OCI-LY7 (cell line): Measurements from ENCODE around the gene IL1RAPL1. TPM values are rescaled to one million over a fixed set of nuclear protein-coding genes. Genes with fewer than 3 reads are reported as not detected.

Experiments
- BruUV-seq: library from RNA; stranded (reverse); fragments of 400-500 nt; replicated peaks from 2 replicates; lab custom pipeline; 2021; lab: Mats Ljungman, UMichigan
- CTCF ChIA-PET: fragments of 300-600 bp; sonication (Branson Sonifier 250); formaldehyde crosslinking; loops from one replicate; lab custom pipeline; 2022; ENCODE audit warnings: antibody characterized with exemption; ENCODE audit not compliant: unreplicated experiment; lab: Charles Lee
- POLR2A ChIA-PET: fragments of 300-600 bp; sonication (Branson Sonifier 250); formaldehyde crosslinking; loops from one replicate; lab custom pipeline; 2022; ENCODE audit warnings: antibody characterized with exemption; lab: Charles Lee
- DNase-seq: peaks from one replicate; pipeline ENCODE4 v3.0.0-alpha.2; 2015; ENCODE audit warnings: low spot score
- H2AFZ ChIP-seq: fragments of 200-600 bp; sonication (generic), shearing (Covaris generic); 2 replicates; pipeline ENCODE4 v1.6.1; 2014; ENCODE audit warnings: mild to moderate bottlenecking, antibody characterized with exemption, low read length, moderate library complexity
- H3K27ac ChIP-seq: fragments of 200-600 bp; sonication (generic); 2 replicates; pipeline ENCODE4 v1.5.1; 2014; ENCODE audit warnings: mixed run types, low read depth, mild to moderate bottlenecking, moderate library complexity, low read length, inconsistent platforms; ENCODE audit not compliant: poor library complexity, severe bottlenecking
- H3K36me3 ChIP-seq: fragments of 200-600 bp; sonication (generic); 2 replicates; pipeline ENCODE4 v1.6.1; 2014; ENCODE audit warnings: mild to moderate bottlenecking, antibody characterized with exemption, low read length, moderate library complexity, mixed read lengths; ENCODE audit not compliant: insufficient read depth
- H3K4me1 ChIP-seq: fragments of 200-600 bp; sonication (generic); 2 replicates; pipeline ENCODE4 v1.5.1; 2014; ENCODE audit warnings: mild to moderate bottlenecking, low read length; ENCODE audit not compliant: insufficient read depth, poor library complexity, severe bottlenecking
- H3K4me2 ChIP-seq: fragments of 200-600 bp; sonication (generic); 2 replicates; pipeline ENCODE4 v1.6.1; 2014; ENCODE audit warnings: mild to moderate bottlenecking, low read length
- H3K4me3 ChIP-seq: fragments of 200-600 bp; sonication (generic); 2 replicates; pipeline ENCODE4 v1.5.1; 2014; ENCODE audit warnings: mild to moderate bottlenecking, low read depth, low read length; ENCODE audit not compliant: poor library complexity, severe bottlenecking
- H3K79me2 ChIP-seq: fragments of 200-600 bp; sonication (generic); 2 replicates; pipeline ENCODE4 v1.6.1; 2016; ENCODE audit warnings: low read depth, mild to moderate bottlenecking, low read length, moderate library complexity, mixed read lengths; ENCODE audit not compliant: insufficient read depth
- H3K9me2 ChIP-seq: fragments of 200-600 bp; sonication (generic); 2 replicates; pipeline ENCODE4 v1.6.1; 2016; ENCODE audit warnings: mild to moderate bottlenecking, low read length, mixed read lengths; ENCODE audit not compliant: insufficient read depth
- H3K9me3 ChIP-seq: fragments of 200-600 bp; sonication (generic); 2 replicates; pipeline ENCODE4 v1.6.1; 2014; ENCODE audit warnings: mild to moderate bottlenecking, mixed run types, low read length, mixed read lengths
- H4K20me1 ChIP-seq: fragments of 200-600 bp; sonication (generic); 2 replicates; pipeline ENCODE4 v1.6.1; 2014; ENCODE audit warnings: mild to moderate bottlenecking, antibody characterized with exemption, low read length, moderate library complexity, mixed read lengths; ENCODE audit not compliant: insufficient read depth
- EZH2phosphoT487 ChIP-seq: fragments of 200-600 bp; sonication (generic); IDR thresholded peaks from 2 replicates; pipeline ENCODE4 v1.6.1; 2018; ENCODE audit warnings: low read depth, borderline replicate concordance, mild to moderate bottlenecking, mixed run types, antibody characterized with exemption, low read length, moderate library complexity, mixed read lengths
- intact Hi-C: fragments of 100-400 bp; cut with micrococcal nuclease; formaldehyde crosslinking; loops from one replicate; pipeline ENCODE4 v1.10.0; 2022; ENCODE audit not compliant: unreplicated experiment
- total RNA-seq, 2 experiments: library from RNA; depleted of rRNA in 1 of 2; stranded (reverse); fragments of >200 nt in 1 of 2; shearing (Covaris generic) in 1 of 2; gene quantifications; 2 replicates each; pipeline ENCODE4 v1.2.3, GENCODE V29; 2014 to 2022
- TF ChIP-seq, protein P1 (sequence below): fragments of 200-600 bp; sonication (generic); conservative IDR thresholded peaks from 2 replicates; pipeline ENCODE4 v1.5.1; 2014; ENCODE audit warnings: mild to moderate bottlenecking, antibody characterized with exemption, low read length, moderate library complexity, mixed read lengths

The IL1RAPL1 gene
- total RNA-seq, 2 experiments from 2014 or later, result not detected

- Histone ChIP-seq H4K20me1 (no peaks in the 10 kb centered on the region), H2AFZ (no peak overlapping the region), H3K4me1 (no peaks in the 10 kb centered on the region), H3K36me3 (no peaks in the 10 kb centered on the region), H3K4me2 (no peak overlapping the region), H3K4me3 (no peak overlapping the region), H3K79me2 (no peaks in the 10 kb centered on the region), H3K9me2 (no peaks in the 10 kb centered on the region), H3K27ac (no peak overlapping the region), H3K9me3 (no peaks in the 10 kb centered on the region)
- no TSS peak for BruUV-seq
- ChIA-PET POLR2A (no interaction called here), CTCF (no interaction called here)
- intact Hi-C loops, result no loop called here
- no peak for DNase-seq
- TF ChIP-seq EZH2phosphoT487, result no peak
- TF ChIP-seq, protein P1, sequence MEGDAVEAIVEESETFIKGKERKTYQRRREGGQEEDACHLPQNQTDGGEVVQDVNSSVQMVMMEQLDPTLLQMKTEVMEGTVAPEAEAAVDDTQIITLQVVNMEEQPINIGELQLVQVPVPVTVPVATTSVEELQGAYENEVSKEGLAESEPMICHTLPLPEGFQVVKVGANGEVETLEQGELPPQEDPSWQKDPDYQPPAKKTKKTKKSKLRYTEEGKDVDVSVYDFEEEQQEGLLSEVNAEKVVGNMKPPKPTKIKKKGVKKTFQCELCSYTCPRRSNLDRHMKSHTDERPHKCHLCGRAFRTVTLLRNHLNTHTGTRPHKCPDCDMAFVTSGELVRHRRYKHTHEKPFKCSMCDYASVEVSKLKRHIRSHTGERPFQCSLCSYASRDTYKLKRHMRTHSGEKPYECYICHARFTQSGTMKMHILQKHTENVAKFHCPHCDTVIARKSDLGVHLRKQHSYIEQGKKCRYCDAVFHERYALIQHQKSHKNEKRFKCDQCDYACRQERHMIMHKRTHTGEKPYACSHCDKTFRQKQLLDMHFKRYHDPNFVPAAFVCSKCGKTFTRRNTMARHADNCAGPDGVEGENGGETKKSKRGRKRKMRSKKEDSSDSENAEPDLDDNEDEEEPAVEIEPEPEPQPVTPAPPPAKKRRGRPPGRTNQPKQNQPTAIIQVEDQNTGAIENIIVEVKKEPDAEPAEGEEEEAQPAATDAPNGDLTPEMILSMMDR, result no peak
These were observed 688.7 kb downstream of the IL1RAPL1 start for GRCh38 chrX:29275928-29276327.

DNA sequence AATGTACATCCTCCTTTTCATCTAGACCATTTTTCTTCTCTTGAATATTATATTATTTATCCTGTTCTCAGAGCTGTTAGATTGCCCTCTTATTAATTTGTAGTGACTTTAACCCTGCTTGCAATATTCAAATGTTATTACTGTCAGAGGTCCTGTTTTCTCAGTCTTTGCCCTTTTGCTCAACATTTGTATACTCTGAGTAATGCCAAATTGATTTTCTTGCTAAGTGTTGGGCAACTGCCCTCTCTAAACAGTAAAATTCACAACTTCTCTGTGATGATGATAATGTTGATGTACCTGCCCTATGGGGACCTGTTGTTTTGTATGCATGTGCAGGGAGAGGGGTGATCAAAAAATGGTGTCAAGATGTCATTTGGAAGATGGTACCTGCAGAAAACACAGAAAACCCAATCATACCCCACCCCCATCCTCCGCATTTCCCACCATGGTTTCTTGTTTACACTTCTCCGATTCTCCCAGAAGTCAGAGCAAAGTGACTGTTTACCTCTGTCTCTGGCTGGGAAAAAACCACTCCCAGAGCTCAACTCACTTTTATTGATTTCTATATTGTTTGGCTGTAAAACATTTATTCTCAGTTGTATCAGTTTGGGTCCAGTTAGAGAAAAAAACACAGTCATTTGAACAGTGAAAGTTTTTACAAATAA is 694.0 kb downstream of the IL1RAPL1 start:
- Histone ChIP-seq H3K9me3 (no peaks in the 10 kb centered on the region), H3K9me2 (no peaks in the 10 kb centered on the region), H3K79me2 (no peaks in the 10 kb centered on the region), H3K4me2 (no peak overlapping the region), H3K27ac (no peak overlapping the region), H3K36me3 (no peaks in the 10 kb centered on the region), H4K20me1 (no peaks in the 10 kb centered on the region), H3K4me1 (no peaks in the 10 kb centered on the region), H3K4me3 (no peak overlapping the region), H2AFZ (no peak overlapping the region)
- POLR2A ChIA-PET, result no interaction called here
- intact Hi-C loops, result no loop called here
- CTCF ChIA-PET, result no interaction called here
- no peak for DNase-seq
- no TSS peak for BruUV-seq
- TF ChIP-seq EZH2phosphoT487, result no peak
- TF ChIP-seq, protein P1, result no peak

GRCh38 chrX:29285664-29286063 is 698.4 kb downstream of the IL1RAPL1 start:
- Histone ChIP-seq H4K20me1 (no peaks in the 10 kb centered on the region), H3K4me1 (no peaks in the 10 kb centered on the region), H3K4me3 (no peak overlapping the region), H3K79me2 (no peaks in the 10 kb centered on the region), H2AFZ (no peak overlapping the region), H3K9me3 (no peaks in the 10 kb centered on the region), H3K36me3 (no peaks in the 10 kb centered on the region), H3K9me2 (no peaks in the 10 kb centered on the region), H3K27ac (no peak overlapping the region), H3K4me2 (no peak overlapping the region)
- no TSS peak for BruUV-seq
- no peak for DNase-seq
- intact Hi-C loops, result no loop called here
- CTCF ChIA-PET, result no interaction called here
- POLR2A ChIA-PET, result no interaction called here
- no peak for TF ChIP-seq EZH2phosphoT487
- TF ChIP-seq, protein P1, result no peak
